HG03175 (cell line): ENCODE results near the gene MOV10L1.

ENCODE experiments used
- ATAC-seq: cut with Tn5 transposase; IDR thresholded peaks from one replicate; pipeline ENCODE4 v1.9.1; 2021; ENCODE audit warnings: mild to moderate bottlenecking, moderate library complexity; ENCODE audit not compliant: unreplicated experiment

Gene MOV10L1

DNA sequence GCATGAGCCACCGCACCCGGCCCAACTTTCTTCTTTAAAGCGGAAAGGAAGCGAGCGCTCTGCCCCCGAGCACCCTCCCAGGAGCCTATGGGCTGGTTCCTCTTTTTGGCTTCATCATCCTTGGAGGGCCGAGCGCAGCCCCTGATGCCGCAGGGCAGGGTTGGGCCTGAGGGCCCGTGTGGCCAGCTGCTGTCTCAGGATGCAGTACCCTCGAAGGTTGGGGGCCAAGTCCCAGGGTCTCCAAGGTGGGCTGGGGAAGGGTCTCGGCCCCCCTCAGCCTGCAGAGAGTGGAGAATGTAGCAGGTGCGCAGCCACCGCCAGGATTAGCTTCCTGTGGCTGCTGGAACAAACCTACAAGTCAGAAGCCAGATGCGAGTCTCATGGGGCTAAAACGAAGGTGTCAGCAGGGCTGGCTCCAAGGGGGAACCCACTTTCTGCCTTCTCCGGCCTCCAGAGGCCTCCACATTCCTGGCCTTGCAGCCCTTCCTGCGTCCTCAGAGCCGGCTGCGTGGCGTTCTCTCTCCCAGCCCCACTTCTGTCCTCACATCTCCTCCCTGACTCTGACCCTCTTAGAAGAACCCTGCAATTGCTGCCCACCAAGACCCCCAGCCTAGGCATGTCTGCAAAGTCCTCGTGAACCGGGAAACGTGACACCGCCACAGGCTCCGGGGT lies 83.6 kb downstream of the MOV10L1 start:
- ATAC-seq, result no peak

DNA sequence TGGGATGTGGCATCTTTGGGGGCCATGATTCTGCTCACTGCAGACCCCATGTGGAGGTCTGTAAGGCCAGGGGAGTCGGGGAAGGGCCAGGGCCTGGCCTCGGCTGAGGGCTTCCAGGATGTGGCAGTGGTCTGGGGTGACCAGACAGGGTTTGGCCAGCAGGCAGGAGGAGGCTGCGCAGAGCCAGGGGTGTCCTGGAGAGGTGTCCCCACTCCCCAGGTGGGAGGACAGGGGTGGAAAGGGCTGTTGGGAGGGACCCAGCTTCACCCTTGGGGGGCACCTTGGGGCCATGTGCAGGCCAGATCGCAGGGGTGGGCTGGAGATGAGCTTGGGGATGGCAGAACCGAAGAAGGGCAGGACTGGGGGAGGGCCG lies 84.2 kb downstream of the MOV10L1 start:
- ATAC-seq, result no peak

DNA sequence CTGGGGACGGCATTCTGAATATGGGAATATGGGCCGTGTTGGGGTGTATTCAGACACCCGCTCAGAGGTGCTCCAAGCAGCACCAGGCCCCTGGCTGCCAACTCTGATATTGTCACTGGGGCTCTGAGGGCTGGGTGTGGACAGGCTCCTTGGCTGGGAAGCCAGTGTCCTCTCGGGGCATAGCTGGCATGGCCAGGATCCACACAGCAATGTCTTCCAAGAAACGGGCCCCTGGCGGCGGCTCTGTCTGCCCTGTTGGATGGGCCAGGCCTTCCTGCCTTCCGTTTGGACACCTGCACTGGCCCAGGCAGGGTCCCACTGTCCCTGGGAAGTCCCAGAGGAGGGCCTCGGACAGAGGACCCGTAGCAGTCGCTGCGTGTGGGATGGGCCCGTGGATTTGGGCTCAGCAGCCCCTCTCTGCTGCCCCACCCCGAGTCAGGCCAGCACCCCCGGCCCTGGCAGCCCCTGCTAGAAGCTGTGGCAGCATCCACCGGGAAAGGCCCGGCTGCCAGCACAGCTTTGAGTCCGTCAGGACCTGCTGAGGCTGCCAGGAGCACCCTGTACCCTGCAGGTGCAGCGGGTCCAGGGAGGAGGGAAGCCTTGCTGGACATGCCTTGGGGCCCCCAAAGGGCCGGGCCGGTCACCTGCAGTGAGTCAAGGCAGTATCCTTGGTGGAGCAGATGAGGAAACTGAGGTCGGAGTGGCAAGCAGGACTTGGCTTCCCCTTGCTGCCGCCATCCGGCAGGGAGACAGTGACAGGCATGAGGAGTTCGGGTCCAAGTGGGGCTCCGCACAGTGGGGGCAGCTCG lies 84.8 kb downstream of the MOV10L1 start:
- ATAC-seq, result no peak

DNA sequence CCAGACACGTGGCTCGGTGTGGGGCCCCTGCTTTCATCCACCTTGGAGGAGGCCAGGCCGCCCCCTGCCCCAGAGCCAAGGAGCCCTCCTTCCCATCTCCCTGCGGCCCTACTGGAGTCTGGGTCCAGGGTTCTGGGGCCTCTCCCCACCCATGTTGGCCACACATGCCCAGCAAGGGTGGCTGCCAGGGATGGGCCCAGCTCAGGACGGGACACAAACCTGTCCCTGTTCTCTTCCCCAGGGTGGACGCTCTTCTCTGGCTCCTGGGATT lies 85.3 kb downstream of the MOV10L1 start:
- ATAC-seq, result no peak

DNA sequence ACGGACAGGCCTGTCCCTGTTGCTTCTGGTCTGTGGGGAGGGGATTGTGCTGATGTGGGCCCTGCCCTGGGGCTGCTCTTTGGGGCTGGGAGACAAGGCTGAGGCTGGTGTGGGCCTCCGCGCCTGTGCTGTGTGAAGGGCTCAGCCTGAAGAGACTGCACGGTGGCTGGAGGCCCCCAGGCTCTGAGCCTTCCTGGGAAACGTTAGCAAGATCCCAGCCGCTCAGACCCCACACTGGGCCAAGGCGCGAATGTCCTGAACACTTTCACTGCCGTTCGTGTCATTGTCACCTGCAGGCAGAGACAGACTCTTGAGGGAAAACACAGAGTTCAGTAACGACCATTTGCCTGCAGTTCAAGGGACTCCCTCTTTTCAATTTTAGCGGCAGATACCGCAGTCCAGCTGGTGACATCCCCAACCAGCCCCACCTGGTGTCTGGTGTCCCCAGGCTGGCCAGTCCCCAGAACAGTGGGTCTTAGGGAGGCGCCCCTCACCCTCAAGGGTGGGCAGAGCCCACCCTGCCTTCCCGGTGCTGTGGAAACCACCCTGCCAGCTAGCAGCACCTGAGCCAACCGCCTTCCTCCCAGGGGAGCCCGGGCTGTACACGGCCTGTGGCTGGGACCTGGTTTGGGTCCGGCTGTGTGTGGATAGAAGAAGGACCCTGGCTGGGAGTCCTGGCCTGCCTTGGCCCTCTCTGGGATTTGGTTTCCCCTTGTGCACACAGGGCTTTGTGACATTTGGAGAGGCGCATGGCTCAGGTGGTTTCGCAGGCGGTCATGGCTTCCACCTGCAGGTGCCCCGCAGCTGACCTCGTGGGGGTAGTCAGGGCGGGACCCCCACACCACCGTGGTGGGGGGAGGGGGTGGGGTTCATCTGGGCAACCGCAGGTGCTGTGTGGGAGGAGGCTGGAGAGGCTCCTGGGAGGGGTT lies 86.4 kb downstream of the MOV10L1 start:
- no peak for ATAC-seq

GRCh38 chr22:50176850-50177536 lies 87.2 kb downstream of the MOV10L1 start:
- ATAC-seq, result no peak

GRCh38 chr22:50177537-50178470 lies 88.0 kb downstream of the MOV10L1 start:
- no peak for ATAC-seq

DNA sequence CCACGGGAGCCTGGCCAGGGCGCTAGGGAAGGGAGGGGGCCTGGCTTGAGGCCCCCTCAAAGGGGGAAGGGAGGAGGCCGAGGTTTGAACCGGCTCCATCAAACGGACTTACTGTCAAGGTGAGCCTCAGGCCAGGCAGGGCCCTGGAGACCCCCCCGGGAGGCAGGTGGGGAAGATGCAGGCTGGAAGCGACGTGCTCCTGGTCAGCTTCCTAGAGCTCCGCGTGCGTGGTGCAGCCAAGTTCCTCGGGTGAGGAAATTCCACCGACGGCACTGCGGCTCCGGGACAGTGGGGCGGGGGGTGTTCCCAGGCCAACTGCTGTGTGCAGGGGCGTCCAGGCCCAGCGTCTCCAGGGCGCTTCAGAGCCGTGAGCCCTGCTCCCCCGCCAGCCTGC lies 88.7 kb downstream of the MOV10L1 start:
- ATAC-seq, result no peak

GRCh38 chr22:50178871-50179869 lies 89.4 kb downstream of the MOV10L1 start:
- no peak for ATAC-seq

DNA sequence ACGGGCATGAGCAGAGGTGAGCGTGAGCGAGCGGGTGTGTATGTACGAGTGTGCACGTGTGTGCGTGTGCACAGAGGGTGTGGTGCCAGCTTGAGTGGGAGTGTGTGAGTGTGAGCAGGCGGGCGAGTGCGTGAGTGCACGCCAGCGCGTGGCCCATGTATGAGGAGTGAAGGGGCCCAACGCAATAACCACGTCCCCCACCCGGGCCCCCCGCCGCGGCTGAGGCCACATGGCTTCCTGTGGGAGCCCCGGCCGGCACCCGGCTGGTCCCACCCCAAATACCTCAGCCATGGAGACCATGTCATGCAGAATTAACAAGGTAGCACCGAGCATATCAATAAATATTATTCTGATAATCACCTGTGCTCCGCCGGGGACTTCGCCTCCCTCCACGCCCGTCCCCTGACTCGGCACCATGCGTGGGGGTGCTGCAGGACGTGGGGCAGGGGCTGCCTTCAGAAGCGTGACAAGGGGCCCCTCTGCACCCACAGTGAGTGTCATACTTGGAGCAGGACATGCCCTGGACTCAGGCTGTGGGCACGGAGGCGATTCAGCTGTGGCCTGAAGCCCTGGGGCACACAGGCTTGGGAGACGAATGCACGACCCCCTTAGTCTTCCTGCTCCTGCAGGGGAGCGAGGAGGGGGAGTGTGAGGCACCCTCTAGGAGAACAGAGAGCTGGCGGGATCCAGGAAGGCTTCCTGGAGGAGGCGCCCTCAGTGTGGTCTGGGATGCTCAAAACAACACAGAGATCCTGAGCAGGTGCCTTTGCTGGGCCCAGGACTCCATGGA lies 90.3 kb downstream of the MOV10L1 start:
- no peak for ATAC-seq

- ATAC-seq, result no peak
These were observed 91.1 kb downstream of the MOV10L1 start for GRCh38 chr22:50180727-50181521.

DNA sequence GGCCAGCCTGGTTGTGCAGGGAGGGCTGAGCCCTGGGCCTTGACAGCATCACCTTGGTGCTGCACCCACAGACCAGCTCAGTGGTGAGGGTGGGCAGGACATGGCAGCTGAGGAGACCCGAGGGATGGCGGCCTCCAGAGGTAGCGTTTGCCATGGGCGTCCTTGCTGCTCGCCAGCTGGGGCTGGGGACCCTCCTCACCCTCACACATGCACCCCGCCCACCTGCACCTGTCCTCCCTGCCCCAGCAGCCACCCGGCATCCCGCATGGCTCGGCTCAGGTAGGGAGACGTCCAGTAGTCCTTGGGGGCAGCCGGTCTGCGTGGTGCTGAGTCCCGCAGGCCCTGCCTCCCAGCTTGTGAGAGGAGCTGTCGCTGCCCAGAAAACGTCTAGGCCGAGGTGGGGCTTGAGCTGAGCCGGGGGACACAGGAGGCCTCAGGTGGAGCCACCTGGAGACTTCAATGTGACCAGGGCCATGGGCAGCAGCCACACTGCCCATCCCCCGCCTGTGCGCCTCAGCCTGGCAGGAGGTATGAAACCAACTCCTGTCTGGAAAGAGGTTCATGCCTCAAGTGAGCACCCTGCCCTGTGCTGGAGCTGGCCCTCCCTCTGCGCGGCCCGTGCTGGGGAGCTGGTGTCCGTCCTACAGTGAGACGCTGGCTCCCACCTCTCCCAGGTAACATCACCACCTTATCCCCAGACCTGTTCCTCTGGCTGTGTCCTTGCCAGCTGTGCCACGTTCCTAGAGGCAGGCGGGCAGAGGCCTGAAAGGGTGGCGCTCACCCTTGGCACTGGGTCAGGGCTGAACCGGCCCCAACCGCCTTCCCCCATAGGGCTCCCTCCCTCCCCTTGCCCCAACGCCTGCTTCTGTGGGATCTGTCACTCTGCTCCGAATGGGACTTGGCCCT lies 92.6 kb downstream of the MOV10L1 start:
- ATAC-seq, result no peak

DNA sequence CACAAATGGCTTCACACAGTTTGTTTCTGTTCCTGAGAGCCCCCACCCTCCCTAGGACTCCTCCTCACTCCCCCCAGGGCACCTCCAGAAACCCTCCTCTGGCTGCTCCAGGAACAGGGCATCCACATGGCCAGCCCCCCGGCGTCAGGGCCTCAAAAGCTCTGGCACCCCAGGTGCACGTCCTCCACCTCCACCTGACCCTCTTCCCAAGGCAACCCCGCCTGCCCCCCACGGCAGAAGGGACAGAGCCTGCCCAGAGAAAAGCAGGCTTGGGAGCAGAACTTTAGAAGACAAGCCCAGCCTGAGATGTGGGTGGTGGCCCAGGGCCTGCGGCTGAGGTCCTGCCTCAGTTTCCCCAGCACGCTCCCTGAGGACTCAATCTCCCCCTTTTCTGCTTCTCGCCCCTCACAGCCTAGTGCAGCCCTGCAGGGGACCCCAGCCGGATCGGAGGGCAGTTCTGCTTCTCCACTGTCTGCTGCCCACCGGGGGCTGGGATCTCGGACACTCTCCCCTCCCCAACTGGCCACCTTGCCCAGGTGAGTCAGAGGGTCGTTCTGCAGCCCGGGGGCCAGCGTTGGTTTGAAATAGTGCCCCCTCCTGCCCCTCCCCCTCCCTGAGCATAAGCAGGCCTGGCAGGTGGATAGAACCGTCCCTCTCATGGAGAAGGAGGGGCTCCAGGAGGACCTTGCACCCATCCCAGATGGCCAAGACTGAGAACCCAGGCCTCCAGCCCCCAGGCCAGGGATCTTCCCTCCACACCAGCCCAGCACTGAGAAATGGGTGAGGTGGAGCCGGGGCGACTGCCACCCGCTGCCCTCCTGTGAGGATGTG lies 93.5 kb downstream of the MOV10L1 start:
- ATAC-seq, result no peak

GRCh38 chr22:50184004-50184901 lies 94.4 kb downstream of the MOV10L1 start:
- no peak for ATAC-seq
